OCI-LY1 (cell line): ENCODE results near the gene ADCY9.

Experiments
- EZH2 ChIP-seq: fragments of 200-600 bp; sonication (generic), shearing (Covaris generic); IDR thresholded peaks from 2 replicates; pipeline ENCODE4 v1.8.0; 2017; ENCODE audit warnings: borderline replicate concordance, mixed run types, mild to moderate bottlenecking, antibody characterized with exemption, low read length, moderate library complexity, mixed read lengths
- TF ChIP-seq, protein P1 (sequence below): fragments of 200-600 bp; sonication (generic), shearing (Covaris generic); IDR thresholded peaks from 2 replicates; pipeline ENCODE4 v1.5.1; 2017; ENCODE audit warnings: mild to moderate bottlenecking, antibody characterized with exemption, low read length, moderate library complexity, mixed read lengths

- TF ChIP-seq, protein P1, sequence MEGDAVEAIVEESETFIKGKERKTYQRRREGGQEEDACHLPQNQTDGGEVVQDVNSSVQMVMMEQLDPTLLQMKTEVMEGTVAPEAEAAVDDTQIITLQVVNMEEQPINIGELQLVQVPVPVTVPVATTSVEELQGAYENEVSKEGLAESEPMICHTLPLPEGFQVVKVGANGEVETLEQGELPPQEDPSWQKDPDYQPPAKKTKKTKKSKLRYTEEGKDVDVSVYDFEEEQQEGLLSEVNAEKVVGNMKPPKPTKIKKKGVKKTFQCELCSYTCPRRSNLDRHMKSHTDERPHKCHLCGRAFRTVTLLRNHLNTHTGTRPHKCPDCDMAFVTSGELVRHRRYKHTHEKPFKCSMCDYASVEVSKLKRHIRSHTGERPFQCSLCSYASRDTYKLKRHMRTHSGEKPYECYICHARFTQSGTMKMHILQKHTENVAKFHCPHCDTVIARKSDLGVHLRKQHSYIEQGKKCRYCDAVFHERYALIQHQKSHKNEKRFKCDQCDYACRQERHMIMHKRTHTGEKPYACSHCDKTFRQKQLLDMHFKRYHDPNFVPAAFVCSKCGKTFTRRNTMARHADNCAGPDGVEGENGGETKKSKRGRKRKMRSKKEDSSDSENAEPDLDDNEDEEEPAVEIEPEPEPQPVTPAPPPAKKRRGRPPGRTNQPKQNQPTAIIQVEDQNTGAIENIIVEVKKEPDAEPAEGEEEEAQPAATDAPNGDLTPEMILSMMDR, result no peak
- TF ChIP-seq EZH2, result no peak
Observed at GRCh38 chr16:3912897-3913296, 203.3 kb downstream of the ADCY9 start.
